K562 (cell line): ENCODE measurements around the gene OTUD5. TPM values are rescaled to one million over a fixed set of nuclear protein-coding genes. Genes with fewer than 3 reads are reported as not detected.

ENCODE experiments used
- ARID3B ChIP-seq: fragments of 250-450 bp; sonication (Bioruptor Pico); IDR thresholded peaks from 2 replicates; pipeline ENCODE4 v1.4.0; 2020; ENCODE audit warnings: borderline replicate concordance
- BCOR ChIP-seq: fragments of 450-650 bp; IDR thresholded peaks from 2 replicates; pipeline ENCODE4 v1.6.1; 2016
- CHD4 ChIP-seq: fragments of 200-600 bp; sonication (generic); IDR thresholded peaks from 3 replicates; pipeline ENCODE4 v1.6.1; 2012; ENCODE audit warnings: low read depth, mild to moderate bottlenecking, mixed read lengths, low read length, inconsistent platforms; ENCODE audit not compliant: insufficient read depth, insufficient replicate concordance, poor library complexity, severe bottlenecking
- CREBBP ChIP-seq: IDR thresholded peaks from one replicate; pipeline ENCODE4 v1.6.1; 2012; ENCODE audit warnings: low read depth, mild to moderate bottlenecking, control low read depth, inconsistent platforms, low read length
- IFI16 ChIP-seq: fragments of 250-450 bp; sonication (Bioruptor Pico); IDR thresholded peaks from 2 replicates; pipeline ENCODE4 v2.1.2; 2022; ENCODE audit warnings: mild to moderate bottlenecking, inconsistent platforms
- MAZ ChIP-seq, 2 experiments: fragments of 450-650 bp in 1 of 2; sonication (generic) in 1 of 2; formaldehyde crosslinking; IDR thresholded peaks in 1 of 2; conservative IDR thresholded peaks in 1 of 2; 2 replicates each; pipeline versions ENCODE4 v1.4.0 to v1.5.0; 2020; ENCODE audit warnings: mild to moderate bottlenecking in 1 of 2, missing genetic modification reagents in 1 of 2
- MEIS2 ChIP-seq: fragments of 450-650 bp; IDR thresholded peaks from 2 replicates; pipeline ENCODE4 v1.6.1; 2014; ENCODE audit warnings: mild to moderate bottlenecking; ENCODE audit not compliant: partially characterized antibody
- POLR2AphosphoS2 ChIP-seq: IDR thresholded peaks from 2 replicates; pipeline ENCODE4 v1.6.1; 2012; ENCODE audit warnings: low read length, improper control_type of control experiment
- POLR2B ChIP-seq: fragments of 450-650 bp; IDR thresholded peaks from 2 replicates; pipeline ENCODE4 v1.6.1; 2018; ENCODE audit warnings: low read depth; ENCODE audit not compliant: partially characterized antibody
- PRMT5 ChIP-seq: sonication (generic); formaldehyde crosslinking; IDR thresholded peaks from 2 replicates; pipeline ENCODE4 v1.5.0; 2020; ENCODE audit warnings: missing genetic modification reagents
- RBM14 ChIP-seq: fragments of 200-400 bp; formaldehyde crosslinking; IDR thresholded peaks from 2 replicates; pipeline ENCODE4 v1.6.1; 2018; ENCODE audit warnings: low read depth, mild to moderate bottlenecking, low read length, moderate library complexity, borderline replicate concordance; ENCODE audit not compliant: insufficient read depth
- RBM34 ChIP-seq: fragments of 200-400 bp; formaldehyde crosslinking; IDR thresholded peaks from 2 replicates; pipeline ENCODE4 v1.6.1; 2018; ENCODE audit warnings: low read length, borderline replicate concordance; ENCODE audit not compliant: insufficient read depth
- SIN3A ChIP-seq, 2 experiments: fragments of 150-350 bp in 1 of 2; IDR thresholded peaks; 2 replicates each; pipeline ENCODE4 v1.6.1; 2011 to 2016; ENCODE audit warnings: borderline replicate concordance in 2 of 2, low read depth in 2 of 2, low read length in 2 of 2, mild to moderate bottlenecking in 2 of 2, moderate library complexity in 2 of 2; ENCODE audit not compliant: control insufficient read depth in 1 of 2
- SP2 ChIP-seq: IDR thresholded peaks from 2 replicates; pipeline ENCODE4 v1.6.1; 2011; ENCODE audit warnings: mild to moderate bottlenecking, low read depth, low read length, moderate library complexity; ENCODE audit not compliant: poor library complexity, severe bottlenecking; ENCODE audit errors: extremely low read depth
- SUPT5H ChIP-seq: fragments of 450-650 bp; IDR thresholded peaks from 2 replicates; pipeline ENCODE4 v1.6.1; 2016
- ZBTB5 ChIP-seq: fragments of 450-650 bp; IDR thresholded peaks from 2 replicates; pipeline ENCODE4 v1.6.1; 2017; ENCODE audit warnings: antibody characterized with exemption
- polyA plus RNA-seq, 8 experiments: library from polyadenylated mRNA; depleted of rRNA in 4 of 8; stranded (reverse) in 5 of 8; unstranded in 3 of 8; fragments of >200 nt; fragmentation: Nextera tagmentation in 2 of 8; fragmentation: Illumina TruSeq in 1 of 8; extraction: Ambion mirVana in 2 of 8; extraction: Trizol in 1 of 8; gene quantifications; 2 replicates each; pipeline versions ENCODE4 v1.2.1 to v1.2.3, GENCODE V29; 2011 to 2014; ENCODE audit warnings: inconsistent platforms in 1 of 8, missing spikeins in 1 of 8
- total RNA-seq, 7 experiments: library from RNA; depleted of rRNA in 6 of 7; stranded (reverse); fragments of >200 nt in 6 of 7; fragmentation: Illumina TruSeq in 2 of 7; extraction: Trizol in 2 of 7; gene quantifications; 2 replicates each; pipeline versions ENCODE4 v1.2.1 to v1.2.3, GENCODE V29; 2011 to 2021; ENCODE audit warnings: low replicate concordance in 1 of 7
- TF ChIP-seq, protein P1 (sequence below): fragments of 250-450 bp; sonication (Bioruptor Pico); IDR thresholded peaks from 2 replicates; pipeline ENCODE4 v1.4.0; 2020; ENCODE audit warnings: mild to moderate bottlenecking, moderate library complexity
- TF ChIP-seq, protein P2 (sequence below): fragments of 250-450 bp; sonication (Bioruptor Pico); IDR thresholded peaks from 2 replicates; pipeline ENCODE4 v1.4.0; 2020; ENCODE audit warnings: mild to moderate bottlenecking

Gene OTUD5
- total and polyA plus RNA-seq, 9 of the 15 experiments (the other 6 are each of a cell fraction or from before 2014, with no cell fraction given): 3.6 to 102 (median 59.0) TPM

DNA sequence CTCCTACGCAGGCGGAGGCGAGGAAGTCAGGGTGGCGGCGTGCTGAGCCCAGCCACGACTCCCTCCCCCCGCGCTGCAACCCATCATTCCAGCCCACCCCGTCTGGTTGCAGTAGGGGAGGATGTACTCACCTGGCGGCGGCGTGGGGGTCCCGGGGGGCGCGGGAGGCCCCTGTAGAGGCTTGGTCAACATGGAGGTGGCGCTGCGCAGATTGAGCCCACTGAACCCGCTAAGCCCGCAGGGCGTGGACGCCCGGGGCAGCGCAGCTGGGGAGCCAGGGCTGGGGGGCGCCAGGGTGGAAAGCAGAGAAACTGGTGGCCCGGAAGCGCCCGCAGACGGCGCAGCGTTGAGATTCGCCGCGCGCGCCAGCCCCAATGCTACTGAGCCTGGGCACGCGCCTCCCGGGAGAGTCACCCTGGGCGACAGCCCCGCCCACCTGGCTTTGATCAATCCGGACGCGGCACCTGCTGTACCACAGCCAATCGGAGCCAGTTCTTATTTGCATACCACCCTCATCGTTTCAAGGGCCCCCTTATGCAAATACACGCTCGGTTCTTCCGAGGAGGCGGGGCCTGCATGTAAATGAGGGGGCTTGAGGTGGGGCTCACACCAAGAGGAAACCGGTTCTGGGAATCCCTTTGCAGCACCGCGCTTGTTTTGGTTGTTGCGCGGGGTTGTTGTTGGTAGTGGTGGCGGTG, 38.6 kb downstream of the OTUD5 start, which contains the start of gene PIM2 (continued):
- TF ChIP-seq ARID3B (CRISPR knock-in tag) (no peak), ZBTB5 (no peak), BCOR (no peak), SIN3A (IDR thresholded peaks at IDR 0.05; ENCODE audit: borderline replicate concordance in 2 of 2, control insufficient read depth in 1 of 2, low read depth in 2 of 2, low read length in 2 of 2) (peak in 1 of 2 experiments; percentile 80; a peak in 2 of 4 replicates), MAZ (CRISPR knock-in tag; conservative IDR thresholded peaks at IDR 0.05 in 1 of 2, IDR thresholded peaks at IDR 0.05 in 1 of 2) (peak in 1 of 2 experiments; percentile 55; a peak in 1 of 4 replicates), MEIS2 (peak; percentile 5), RBM14 (no peak), POLR2B (peak; percentile 82), SP2 (no peak), CHD4 (no peak), RBM34 (no peak), POLR2AphosphoS2 (peak; percentile 95), CREBBP (no peak), IFI16 (CRISPR knock-in tag) (no peak), PRMT5 (CRISPR knock-in tag) (no peak), SUPT5H (peak; percentile 84)
- TF ChIP-seq, protein P1, sequence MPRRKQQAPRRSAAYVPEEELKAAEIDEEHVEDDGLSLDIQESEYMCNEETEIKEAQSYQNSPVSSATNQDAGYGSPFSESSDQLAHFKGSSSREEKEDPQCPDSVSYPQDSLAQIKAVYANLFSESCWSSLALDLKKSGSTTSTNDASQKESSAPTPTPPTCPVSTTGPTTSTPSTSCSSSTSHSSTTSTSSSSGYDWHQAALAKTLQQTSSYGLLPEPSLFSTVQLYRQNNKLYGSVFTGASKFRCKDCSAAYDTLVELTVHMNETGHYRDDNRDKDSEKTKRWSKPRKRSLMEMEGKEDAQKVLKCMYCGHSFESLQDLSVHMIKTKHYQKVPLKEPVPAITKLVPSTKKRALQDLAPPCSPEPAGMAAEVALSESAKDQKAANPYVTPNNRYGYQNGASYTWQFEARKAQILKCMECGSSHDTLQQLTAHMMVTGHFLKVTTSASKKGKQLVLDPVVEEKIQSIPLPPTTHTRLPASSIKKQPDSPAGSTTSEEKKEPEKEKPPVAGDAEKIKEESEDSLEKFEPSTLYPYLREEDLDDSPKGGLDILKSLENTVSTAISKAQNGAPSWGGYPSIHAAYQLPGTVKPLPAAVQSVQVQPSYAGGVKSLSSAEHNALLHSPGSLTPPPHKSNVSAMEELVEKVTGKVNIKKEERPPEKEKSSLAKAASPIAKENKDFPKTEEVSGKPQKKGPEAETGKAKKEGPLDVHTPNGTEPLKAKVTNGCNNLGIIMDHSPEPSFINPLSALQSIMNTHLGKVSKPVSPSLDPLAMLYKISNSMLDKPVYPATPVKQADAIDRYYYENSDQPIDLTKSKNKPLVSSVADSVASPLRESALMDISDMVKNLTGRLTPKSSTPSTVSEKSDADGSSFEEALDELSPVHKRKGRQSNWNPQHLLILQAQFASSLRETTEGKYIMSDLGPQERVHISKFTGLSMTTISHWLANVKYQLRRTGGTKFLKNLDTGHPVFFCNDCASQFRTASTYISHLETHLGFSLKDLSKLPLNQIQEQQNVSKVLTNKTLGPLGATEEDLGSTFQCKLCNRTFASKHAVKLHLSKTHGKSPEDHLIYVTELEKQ: no peak
- TF ChIP-seq, protein P2, sequence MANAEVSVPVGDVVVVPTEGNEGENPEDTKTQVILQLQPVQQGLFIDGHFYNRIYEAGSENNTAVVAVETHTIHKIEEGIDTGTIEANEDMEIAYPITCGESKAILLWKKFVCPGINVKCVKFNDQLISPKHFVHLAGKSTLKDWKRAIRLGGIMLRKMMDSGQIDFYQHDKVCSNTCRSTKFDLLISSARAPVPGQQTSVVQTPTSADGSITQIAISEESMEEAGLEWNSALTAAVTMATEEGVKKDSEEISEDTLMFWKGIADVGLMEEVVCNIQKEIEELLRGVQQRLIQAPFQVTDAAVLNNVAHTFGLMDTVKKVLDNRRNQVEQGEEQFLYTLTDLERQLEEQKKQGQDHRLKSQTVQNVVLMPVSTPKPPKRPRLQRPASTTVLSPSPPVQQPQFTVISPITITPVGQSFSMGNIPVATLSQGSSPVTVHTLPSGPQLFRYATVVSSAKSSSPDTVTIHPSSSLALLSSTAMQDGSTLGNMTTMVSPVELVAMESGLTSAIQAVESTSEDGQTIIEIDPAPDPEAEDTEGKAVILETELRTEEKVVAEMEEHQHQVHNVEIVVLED (CRISPR knock-in tag): no peak
